ENCODE results near the gene CCDC183.
"Not testable (repeated sequence)": the region's sequence is repeated elsewhere in the genome, so short reads cannot be mapped to it uniquely, and the experiment has no call there.

DNA sequence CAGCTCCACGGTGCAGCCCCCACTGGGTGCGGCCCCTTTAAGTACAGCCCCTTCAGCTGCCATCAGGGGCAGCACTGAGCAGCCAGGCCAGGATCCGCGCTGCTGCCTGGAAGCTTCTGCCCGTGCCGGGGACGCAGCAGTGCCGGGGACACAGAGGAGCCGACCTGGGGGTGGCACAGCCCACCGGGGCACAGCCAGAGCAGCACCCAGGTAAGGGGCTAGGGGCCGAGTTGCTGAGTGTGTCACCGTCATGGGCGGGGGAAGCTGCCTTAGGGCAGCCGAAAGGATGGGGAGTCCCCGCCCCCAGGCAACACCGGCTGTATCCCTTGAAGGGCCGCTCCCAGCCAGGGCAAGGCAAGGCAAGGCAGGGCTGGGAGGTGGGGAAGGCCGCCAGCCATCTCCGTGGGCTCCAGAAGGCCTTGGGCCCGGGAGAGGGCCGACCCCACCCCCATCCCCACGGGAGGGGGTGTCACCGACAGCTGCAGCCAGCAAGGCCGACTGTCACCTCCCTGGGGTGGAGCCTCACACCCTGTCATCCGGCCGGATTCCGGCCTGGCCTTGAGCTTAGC is 46.3 kb downstream of the CCDC183 start, which contains the start of gene AJM1:
- TF ChIP-seq CTCF (conservative IDR thresholded peaks at IDR 0.05) = peak; percentile 75
- TF ChIP-seq EZH2 (IDR thresholded peaks at IDR 0.05; ENCODE audit: low read depth) = not testable (repeated sequence)
